H1 (cell line): ENCODE data around the gene POLR2A. TPM values are rescaled to one million over a fixed set of nuclear protein-coding genes. Genes with fewer than 3 reads are reported as not detected.

ENCODE experiments used
- ATF3 ChIP-seq: IDR thresholded peaks from 2 replicates; pipeline ENCODE4 v1.6.1; 2011; ENCODE audit warnings: low read depth, mild to moderate bottlenecking, low read length; ENCODE audit not compliant: insufficient read depth
- CHD1 ChIP-seq: IDR thresholded peaks from 2 replicates; pipeline ENCODE4 v1.6.1; 2012; ENCODE audit warnings: low read depth, low read length, improper control_type of control experiment
- CHD7 ChIP-seq: fragments of 300-600 bp; sonication (generic); IDR thresholded peaks from 2 replicates; pipeline ENCODE4 v1.7.1; 2012; ENCODE audit warnings: low read length, moderate library complexity, mild to moderate bottlenecking, inconsistent platforms; ENCODE audit not compliant: insufficient replicate concordance
- CTBP2 ChIP-seq: IDR thresholded peaks from 2 replicates; pipeline ENCODE4 v1.7.0; 2011; ENCODE audit warnings: borderline replicate concordance, mild to moderate bottlenecking, moderate library complexity, mixed read lengths, low read length; ENCODE audit not compliant: insufficient read depth, insufficient read length
- KDM4A ChIP-seq: IDR thresholded peaks from one replicate; pipeline ENCODE4 v1.7.1; 2012; ENCODE audit warnings: low read depth, mild to moderate bottlenecking, moderate library complexity, low read length, inconsistent platforms; ENCODE audit not compliant: severe bottlenecking
- KDM5A ChIP-seq: fragments of 200-600 bp; IDR thresholded peaks from 2 replicates; pipeline ENCODE4 v1.7.1; 2012; ENCODE audit warnings: mild to moderate bottlenecking, low read length, inconsistent platforms, mixed read lengths
- MAFK ChIP-seq: IDR thresholded peaks from 2 replicates; pipeline ENCODE4 v1.6.1; 2012; ENCODE audit warnings: low read depth, mild to moderate bottlenecking, improper control_type of control experiment, low read length
- MAX ChIP-seq: IDR thresholded peaks from 2 replicates; pipeline ENCODE4 v1.6.1; 2012; ENCODE audit warnings: inconsistent platforms
- PHF8 ChIP-seq: fragments of 200-600 bp; sonication (generic); conservative IDR thresholded peaks from 2 replicates; pipeline ENCODE4 v1.7.1; 2012; ENCODE audit warnings: low read depth, mild to moderate bottlenecking, inconsistent platforms, low read length, moderate library complexity
- polyA plus RNA-seq, 7 experiments: library from polyadenylated mRNA; depleted of rRNA in 3 of 7; stranded (reverse) in 5 of 7; unstranded in 2 of 7; fragments of >200 nt in 5 of 7; fragments of 200-250 nt in 2 of 7; gene quantifications; 1 replicate in 5 of 7; 2 replicates in 1 of 7; 4 replicates in 1 of 7; pipeline versions ENCODE4 v1.2.1 to v1.2.3, GENCODE V29; 2011 to 2013; ENCODE audit warnings: missing spikeins in 2 of 7, mixed read lengths in 2 of 7
- total RNA-seq: library from RNA; stranded (reverse); fragmentation: NEBNext Ultra II Directional; extraction: Animal tissue kit (Norgen Biotek cat#: 25700); gene quantifications from 2 replicates; pipeline ENCODE4 v1.2.1, GENCODE V29; 2021

Gene POLR2A
- total and polyA plus RNA-seq, 2 of the 8 experiments (the other 6 are each of a cell fraction or from before 2014, with no cell fraction given), result 26.8 to 150 TPM

DNA sequence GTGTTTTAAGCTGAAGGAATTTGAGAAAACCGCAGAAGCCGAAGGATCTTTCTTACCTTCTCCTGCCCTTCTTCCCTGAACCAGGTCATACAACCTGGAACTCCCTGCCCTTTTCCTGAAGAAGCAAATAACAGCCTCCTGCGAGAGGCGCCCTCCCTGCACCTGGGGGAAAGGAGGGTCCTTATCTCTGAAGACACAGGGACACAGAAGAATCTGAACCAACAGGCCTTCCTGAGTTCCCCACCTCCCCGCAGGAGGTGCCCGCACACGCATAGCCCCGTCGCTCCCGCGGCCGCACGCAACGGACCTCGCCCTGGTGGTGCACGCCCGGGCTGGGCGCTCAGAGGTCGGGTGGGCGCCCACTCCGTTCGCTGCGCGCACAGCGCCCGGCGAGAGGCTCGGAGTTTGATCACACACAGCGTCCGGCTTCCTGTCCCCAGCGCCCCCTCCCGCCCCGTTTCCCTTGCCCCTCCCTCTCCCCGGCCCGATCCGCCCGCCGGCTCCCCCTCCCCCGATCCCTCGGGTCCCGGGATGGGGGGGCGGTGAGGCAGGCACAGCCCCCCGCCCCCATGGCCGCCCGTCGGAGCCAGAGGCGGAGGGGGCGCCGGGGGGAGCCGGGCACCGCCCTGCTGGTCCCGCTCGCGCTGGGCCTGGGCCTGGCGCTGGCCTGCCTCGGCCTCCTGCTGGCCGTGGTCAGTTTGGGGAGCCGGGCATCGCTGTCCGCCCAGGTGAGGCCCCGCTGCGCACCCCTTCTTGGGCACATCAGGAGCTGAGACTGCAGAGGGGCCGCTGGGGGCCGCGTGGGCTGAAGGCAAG lies 64.6 kb downstream of the POLR2A start, which contains the start of gene TNFSF12 (continued):
- TF ChIP-seq CHD7 (no peak), KDM4A (peak; percentile 92), MAX (no peak), MAFK (no peak), KDM5A (no peak), CHD1 (no peak), PHF8 (peak; percentile 38; the same call in 1 of the 2 replicates), CTBP2 (peak; percentile 10), ATF3 (no peak)
